Endothelial cell of umbilical vein (primary cell): ENCODE measurements around the gene SEPTIN11. TPM values are rescaled to one million over a fixed set of nuclear protein-coding genes. Genes with fewer than 3 reads are reported as not detected.

Source experiments
- BruUV-seq: library from RNA; stranded (reverse); fragments of 400-500 nt; replicated peaks from 2 replicates; lab custom pipeline; 2021; lab: Mats Ljungman, UMichigan
- CTCF ChIA-PET: fragments of 300-600, 350-600 bp; sonication (Branson Sonifier 250); formaldehyde crosslinking; loops from one replicate; lab custom pipeline; 2021; ENCODE audit warnings: antibody characterized with exemption, inconsistent platforms; lab: Charles Lee
- POLR2A ChIA-PET: fragments of 300-600, 350-600 bp; sonication (Branson Sonifier 250); formaldehyde crosslinking; loops from one replicate; lab custom pipeline; 2021; ENCODE audit warnings: antibody characterized with exemption, inconsistent platforms; lab: Charles Lee
- DNase-seq: peaks from one replicate; pipeline ENCODE4 v3.0.0-alpha.2; 2011; ENCODE audit warnings: low read depth, low spot score
- FAIRE-seq: peaks from 2 replicates; lab custom pipeline; 2011; peaks lifted over from hg19 to GRCh38; lab: Jason Lieb, UNC
- H2AFZ ChIP-seq: 2 replicates; pipeline ENCODE4 v1.6.0; 2012; ENCODE audit warnings: low read depth, low read length, control low read depth, inconsistent platforms
- H3K27ac ChIP-seq: 2 replicates; pipeline ENCODE4 v1.5.1; 2011; ENCODE audit warnings: low read depth, mild to moderate bottlenecking, control low read depth, low read length, moderate library complexity; ENCODE audit not compliant: insufficient read depth
- H3K27me3 ChIP-seq, 2 experiments: 2 replicates each; pipeline versions ENCODE4 v1.6.0 to v1.6.1; 2011; ENCODE audit warnings: low read length in 2 of 2, mixed read lengths in 1 of 2; ENCODE audit not compliant: control insufficient read depth in 2 of 2, insufficient read depth in 2 of 2
- H3K36me3 ChIP-seq, 2 experiments: 2 replicates in 1 of 2; 3 replicates in 1 of 2; pipeline ENCODE4 v1.5.1; 2011; ENCODE audit warnings: low read length in 2 of 2, mild to moderate bottlenecking in 1 of 2, moderate library complexity in 1 of 2; ENCODE audit not compliant: control insufficient read depth in 2 of 2, insufficient read depth in 2 of 2; ENCODE audit errors: extremely low read depth in 1 of 2
- H3K4me1 ChIP-seq: 3 replicates; pipeline ENCODE4 v1.5.1; 2011; ENCODE audit warnings: mild to moderate bottlenecking, low read length; ENCODE audit not compliant: control insufficient read depth, insufficient read depth; ENCODE audit errors: extremely low read depth
- H3K4me2 ChIP-seq: 2 replicates; pipeline ENCODE4 v1.6.1; 2011; ENCODE audit warnings: low read length, control low read depth, mixed read lengths; ENCODE audit not compliant: insufficient read depth
- H3K4me3 ChIP-seq, 3 experiments: fragments of 200-600 bp in 1 of 3; sonication (generic), shearing (Covaris generic) in 1 of 3; replicated peaks in 1 of 3; 2 replicates each; pipeline ENCODE4 v1.5.1; 2011 to 2016; ENCODE audit warnings: control low read depth in 3 of 3, low read length in 3 of 3, mild to moderate bottlenecking in 2 of 3, inconsistent platforms in 1 of 3, low read depth in 1 of 3, moderate library complexity in 1 of 3; ENCODE audit not compliant: insufficient read depth in 1 of 3
- H3K79me2 ChIP-seq: 2 replicates; pipeline ENCODE4 v1.6.0; 2012; ENCODE audit warnings: low read length, inconsistent platforms; ENCODE audit not compliant: control insufficient read depth, insufficient read depth
- H3K9ac ChIP-seq: replicated peaks from 2 replicates; pipeline ENCODE3; 2011; ENCODE audit warnings: low read length, control low read depth; ENCODE audit not compliant: insufficient read depth; ENCODE audit errors: extremely low read depth
- H3K9me1 ChIP-seq: replicated peaks from 3 replicates; pipeline ENCODE4 v1.6.0; 2011; ENCODE audit warnings: mild to moderate bottlenecking, low read length; ENCODE audit not compliant: control insufficient read depth, insufficient read depth; ENCODE audit errors: extremely low read depth
- H3K9me3 ChIP-seq: replicated peaks from 2 replicates; pipeline ENCODE4 v1.5.1; 2012; ENCODE audit warnings: low read length, inconsistent platforms; ENCODE audit not compliant: control insufficient read depth, insufficient read depth
- H4K20me1 ChIP-seq: replicated peaks from 2 replicates; pipeline ENCODE3; 2011; ENCODE audit warnings: mild to moderate bottlenecking, low read length; ENCODE audit not compliant: control insufficient read depth, insufficient read depth; ENCODE audit errors: extremely low read depth
- CTCF ChIP-seq, 2 donors: IDR thresholded peaks; 1 replicate in 1 of 2; 2 replicates in 1 of 2; pipeline ENCODE4 v1.5.1; 2011; ENCODE audit warnings: low read length in 2 of 2, mild to moderate bottlenecking in 2 of 2, moderate library complexity in 2 of 2, control low read depth in 1 of 2, inconsistent platforms in 1 of 2, low read depth in 1 of 2; ENCODE audit not compliant: insufficient read depth in 1 of 2; ENCODE audit errors: extremely low read depth in 1 of 2
- EZH2 ChIP-seq: IDR thresholded peaks from 2 replicates; pipeline ENCODE4 v1.6.1; 2012; ENCODE audit warnings: borderline replicate concordance, low read depth, mild to moderate bottlenecking, moderate library complexity, low read length, inconsistent platforms; ENCODE audit not compliant: severe bottlenecking
- FOS ChIP-seq: IDR thresholded peaks from 2 replicates; pipeline ENCODE4 v1.6.1; 2011; ENCODE audit warnings: mild to moderate bottlenecking, low read length, moderate library complexity, borderline replicate concordance; ENCODE audit not compliant: insufficient read depth
- GATA2 ChIP-seq: IDR thresholded peaks from 2 replicates; pipeline ENCODE4 v1.7.0; 2011; ENCODE audit warnings: low read depth, mild to moderate bottlenecking, moderate library complexity, mixed read lengths, low read length; ENCODE audit not compliant: insufficient read length, insufficient read depth
- JUN ChIP-seq: IDR thresholded peaks from 2 replicates; pipeline ENCODE4 v1.6.1; 2011; ENCODE audit warnings: borderline replicate concordance, low read depth; ENCODE audit not compliant: insufficient read length, insufficient read depth
- MAX ChIP-seq: IDR thresholded peaks from 2 replicates; pipeline ENCODE4 v1.6.1; 2011; ENCODE audit not compliant: insufficient read depth, insufficient read length
- MYC ChIP-seq: IDR thresholded peaks from one replicate; pipeline ENCODE4 v1.6.1; 2011; ENCODE audit warnings: mild to moderate bottlenecking, low read depth, low read length
- POLR2A ChIP-seq: IDR thresholded peaks from 2 replicates; pipeline ENCODE4 v1.6.1; 2012; ENCODE audit warnings: low read depth, mild to moderate bottlenecking, control low read depth, low read length
- POLR2AphosphoS5 ChIP-seq: IDR thresholded peaks from 2 replicates; pipeline ENCODE4 v1.6.1; 2012; ENCODE audit warnings: low read depth, mild to moderate bottlenecking, control low read depth, low read length, moderate library complexity; ENCODE audit not compliant: insufficient read depth
- dilution Hi-C: fragments of 300-500 bp; cut with MboI; formaldehyde crosslinking; loops from one replicate; pipeline ENCODE4 v1.15.0; 2019; ENCODE audit warnings: low sequenced_read_pairs; ENCODE audit not compliant: extremely low pct_ligation_motif_present
- intact Hi-C: fragments of 100-400 bp; cut with micrococcal nuclease; formaldehyde crosslinking; loops from one replicate; pipeline ENCODE4 v1.10.0; 2022
- polyA plus RNA-seq, 4 experiments: library from polyadenylated mRNA; depleted of rRNA in 3 of 4; stranded (reverse) in 3 of 4; unstranded in 1 of 4; fragments of >200 nt; gene quantifications; 2 replicates each; pipeline versions ENCODE4 v1.2.1 to v1.2.3, GENCODE V29; 2011 to 2012; ENCODE audit warnings: missing spikeins in 1 of 4
- total RNA-seq: library from RNA; stranded (reverse); gene quantifications from 2 replicates; pipeline ENCODE4 v1.2.3, GENCODE V29; 2021

The SEPTIN11 gene
- total and polyA plus RNA-seq, 2 donors (not counting 3 experiments of a cell fraction or from before 2014, with no cell fraction given): 69.4 to 202 TPM

GRCh38 chr4:76969495-76969894 is 19.9 kb downstream of the SEPTIN11 start:
- FAIRE-seq (no peak), DNase-seq (no peak)
- ChIA-PET POLR2A (no interaction called here), CTCF (no interaction called here)
- Histone ChIP-seq H3K4me3 (no peak overlapping the region), H3K79me2 (peaks cover 76% of the 10 kb centered on the region), H2AFZ (no peak overlapping the region), H3K27ac (no peak overlapping the region), H3K9ac (no peak overlapping the region), H3K4me2 (no peak overlapping the region), H4K20me1 (peaks cover 3% of the 10 kb centered on the region), H3K36me3 (peaks cover 0 to 4% of the 10 kb centered on the region in 2 experiments), H3K9me1 (no peaks in the 10 kb centered on the region), H3K4me1 (peaks cover 5% of the 10 kb centered on the region), H3K9me3 (no peaks in the 10 kb centered on the region), H3K27me3 (no peaks in the 10 kb centered on the region)
- dilution Hi-C loops: no loop called here
- no TSS peak for BruUV-seq
- intact Hi-C loops: no loop called here
- TF ChIP-seq POLR2A: no peak
- TF ChIP-seq EZH2: no peak
- no peak for TF ChIP-seq CTCF (IDR thresholded peaks at IDR 0.05; ENCODE audit: extremely low read depth in 1 of 2, insufficient read depth in 1 of 2, low read depth in 1 of 2, low read length in 2 of 2)
- TF ChIP-seq POLR2AphosphoS5: no peak
- no peak for TF ChIP-seq JUN
- TF ChIP-seq MYC: no peak
- no peak for TF ChIP-seq MAX
- TF ChIP-seq GATA2: no peak
- no peak for TF ChIP-seq FOS
